ENCODE data around the gene COL9A1. TPM values are rescaled to one million over a fixed set of nuclear protein-coding genes. Genes with fewer than 3 reads are reported as not detected.

Gene COL9A1
- total and polyA plus RNA-seq, 9 of the 15 experiments (the other 6 are each of a cell fraction or from before 2014, with no cell fraction given) = 0.01 to 0.13 (median 0.06) TPM; not detected in 1

- POLR2A ChIA-PET = no interaction called here
- no peak for ATAC-seq
- H3K4me2 ChIP-seq (ENCODE audit: insufficient read depth, low read length) = no peak overlapping the region
- H2AFZ ChIP-seq (ENCODE audit: low read depth, low read length) = no peak overlapping the region
- H3K79me2 ChIP-seq (ENCODE audit: control insufficient read depth, insufficient read depth, low read length) = no peaks in the 10 kb centered on the region
- no peaks in the 10 kb centered on the region for H3K9me1 ChIP-seq (ENCODE audit: control insufficient read depth, insufficient read depth, low read length)
- H3K9me3 ChIP-seq (replicated peaks; ENCODE audit: control insufficient read depth, insufficient read depth, low read depth, low read length) = no peaks in the 10 kb centered on the region
- FAIRE-seq = no peak
- peaks cover 9 to 13% of the 10 kb centered on the region in 2 experiments; a peak in 4 of 5 replicates for H3K27me3 ChIP-seq (ENCODE audit: control insufficient read depth in 2 of 2, insufficient read depth in 2 of 2, low read length in 2 of 2)
- BruUV-seq (replicated peaks) = no TSS peak
- no peak overlapping the region for H3K9ac ChIP-seq (ENCODE audit: insufficient read depth in 1 of 2, low read depth in 2 of 2, low read length in 2 of 2)
- 5% methylated on average over 3 of the region's 3 CpGs for WGBS (ENCODE audit: insufficient coverage, low coverage, missing lambda C conversion rate)
- in situ Hi-C loops (cut with MboI) (no loop called here), intact Hi-C loops (cut with micrococcal nuclease) (no loop called here)
- no peak overlapping the region for H3K27ac ChIP-seq (ENCODE audit: extremely low read depth, low read depth, low read length)
- H4K20me1 ChIP-seq (replicated peaks; ENCODE audit: control insufficient read depth, insufficient read depth, low read length) = no peaks in the 10 kb centered on the region
- no peaks in the 10 kb centered on the region for H3K36me3 ChIP-seq (ENCODE audit: control insufficient read depth, insufficient read depth, low read length)
- no peak for DNase-seq (ENCODE audit: extremely low read depth in 1 of 4, low spot score in 3 of 4)
- H3K4me3 ChIP-seq = no peak overlapping the region
- CTCF ChIA-PET (ENCODE audit: low intra/inter-chr PET ratio) = no interaction called here
- no peaks in the 10 kb centered on the region for H3K4me1 ChIP-seq (replicated peaks in 1 of 2; ENCODE audit: control insufficient read depth in 2 of 2, insufficient read depth in 2 of 2, low read length in 2 of 2)
- TF ChIP-seq ZFP36 (IDR thresholded peaks at IDR 0.05; ENCODE audit: low read depth, low read length, partially characterized antibody) (no peak), CEBPB (tag; IDR thresholded peaks at IDR 0.05) (no peak), RFX5 (IDR thresholded peaks at IDR 0.05; ENCODE audit: low read depth, low read length) (no peak)
Measured at GRCh38 chr6:70236343-70236742, 66.5 kb downstream of the COL9A1 start.

- Histone ChIP-seq H4K20me1 (replicated peaks; ENCODE audit: control insufficient read depth, insufficient read depth, low read length) (no peaks in the 10 kb centered on the region), H3K4me3 (no peak overlapping the region), H2AFZ (ENCODE audit: low read depth, low read length) (no peak overlapping the region), H3K9ac (ENCODE audit: insufficient read depth in 1 of 2, low read depth in 2 of 2, low read length in 2 of 2) (0 out of 4 replicates have a peak overlapping the region, but pooled peaks of 1 of the 2 experiments have one; percentile 21), H3K4me1 (replicated peaks in 1 of 2; ENCODE audit: control insufficient read depth in 2 of 2, insufficient read depth in 2 of 2, low read length in 2 of 2) (no peaks in the 10 kb centered on the region), H3K79me2 (ENCODE audit: control insufficient read depth, insufficient read depth, low read length) (no peaks in the 10 kb centered on the region), H3K36me3 (ENCODE audit: control insufficient read depth, insufficient read depth, low read length) (no peaks in the 10 kb centered on the region), H3K27ac (ENCODE audit: extremely low read depth, low read depth, low read length) (no peak overlapping the region), H3K27me3 (ENCODE audit: control insufficient read depth in 2 of 2, insufficient read depth in 2 of 2, low read length in 2 of 2) (peaks cover 9 to 19% of the 10 kb centered on the region in 2 experiments; a peak in 4 of 5 replicates), H3K9me3 (replicated peaks; ENCODE audit: control insufficient read depth, insufficient read depth, low read depth, low read length) (no peaks in the 10 kb centered on the region), H3K9me1 (ENCODE audit: control insufficient read depth, insufficient read depth, low read length) (no peaks in the 10 kb centered on the region), H3K4me2 (ENCODE audit: insufficient read depth, low read length) (no peak overlapping the region)
- no peak for ATAC-seq
- intact Hi-C loops (cut with micrococcal nuclease) (no loop called here), in situ Hi-C loops (cut with MboI) (no loop called here)
- ChIA-PET POLR2A (no interaction called here), CTCF (ENCODE audit: low intra/inter-chr PET ratio) (no interaction called here)
- WGBS (ENCODE audit: insufficient coverage, low coverage, missing lambda C conversion rate) = 1% methylated on average over 7 of the region's 7 CpGs
- no peak for DNase-seq (ENCODE audit: extremely low read depth in 1 of 4, low spot score in 3 of 4)
- no peak for FAIRE-seq
- BruUV-seq (replicated peaks) = no TSS peak
- no peak for TF ChIP-seq CTCF (IDR thresholded peaks at IDR 0.05 in 2 of 3, conservative IDR thresholded peaks at IDR 0.05 in 1 of 3; ENCODE audit: insufficient read depth in 2 of 3, low read depth in 1 of 3, low read length in 3 of 3)
- TF ChIP-seq CBFA2T3 (IDR thresholded peaks at IDR 0.05) = no peak
- TF ChIP-seq, protein P1, sequence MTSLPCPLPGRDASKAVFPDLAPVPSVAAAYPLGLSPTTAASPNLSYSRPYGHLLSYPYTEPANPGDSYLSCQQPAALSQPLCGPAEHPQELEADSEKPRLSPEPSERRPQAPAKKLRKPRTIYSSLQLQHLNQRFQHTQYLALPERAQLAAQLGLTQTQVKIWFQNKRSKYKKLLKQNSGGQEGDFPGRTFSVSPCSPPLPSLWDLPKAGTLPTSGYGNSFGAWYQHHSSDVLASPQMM (CRISPR knock-in tag; IDR thresholded peaks at IDR 0.05) = no peak
- TF ChIP-seq DACH1 (IDR thresholded peaks at IDR 0.05; ENCODE audit: partially characterized antibody) = no peak
- TF ChIP-seq FOXM1 (IDR thresholded peaks at IDR 0.05; ENCODE audit: low read depth) = no peak
- no peak for TF ChIP-seq FOXM1 (CRISPR knock-in tag; IDR thresholded peaks at IDR 0.05; ENCODE audit: low read depth)
- no peak for TF ChIP-seq CTCFL (IDR thresholded peaks at IDR 0.05; ENCODE audit: borderline replicate concordance, insufficient read depth, low read depth, low read length, poor library complexity, severe bottlenecking)
Measured at GRCh38 chr6:70234561-70235236, 68.2 kb downstream of the COL9A1 start.

Data from K562 (cell line).